IPS-20b (cell line): ENCODE data around the gene SEC61A2.
"Not testable (repeated sequence)": the region's sequence is repeated elsewhere in the genome, so short reads cannot be mapped to it uniquely, and the experiment has no call there.

ENCODE experiments used
- H3K27ac ChIP-seq: one replicate; pipeline ENCODE4 v1.5.1; 2013; ENCODE audit warnings: low read length
- H3K27me3 ChIP-seq: 2 replicates; pipeline ENCODE4 v1.6.1; 2013; ENCODE audit warnings: mild to moderate bottlenecking, low read length, inconsistent platforms; ENCODE audit not compliant: insufficient read depth
- H3K36me3 ChIP-seq: 2 replicates; pipeline ENCODE4 v1.6.1; 2013; ENCODE audit warnings: low read depth, mild to moderate bottlenecking, inconsistent platforms, low read length, moderate library complexity; ENCODE audit not compliant: insufficient read depth
- H3K4me1 ChIP-seq: 2 replicates; pipeline ENCODE4 v1.6.1; 2013; ENCODE audit warnings: mild to moderate bottlenecking, control low read depth, inconsistent platforms, low read length, moderate library complexity; ENCODE audit not compliant: insufficient read depth
- H3K4me3 ChIP-seq: 2 replicates; pipeline ENCODE4 v1.5.1; 2013; ENCODE audit warnings: mild to moderate bottlenecking, low read length, inconsistent platforms
- H3K9ac ChIP-seq: 2 replicates; pipeline ENCODE4 v1.6.1; 2013; ENCODE audit warnings: low read depth, mild to moderate bottlenecking, inconsistent platforms, low read length, moderate library complexity
- H3K9me3 ChIP-seq: 2 replicates; pipeline ENCODE4 v1.6.1; 2013; ENCODE audit warnings: mild to moderate bottlenecking, low read depth, low read length, inconsistent platforms; ENCODE audit not compliant: insufficient read depth

Gene SEC61A2

GRCh38 chr10:12129222-12130111 lies at the start of gene SEC61A2:
TSS of gene SEC61A2 (plus strand) at chr10:12129677. CDS start at chr10:12129788, 111 bp downstream.
- peak within 1 kb of the TSS; percentile 98 for H3K4me3 ChIP-seq
- H3K9me3 ChIP-seq, result no peaks in the 10 kb centered on the region
- H3K27me3 ChIP-seq, result no peaks in the 10 kb centered on the region
- H3K9ac ChIP-seq, result peak within 1 kb of the TSS; percentile 74
- 0 out of 2 replicates have a peak, but pooled peaks cover 4% of the 10 kb centered on the region for H3K36me3 ChIP-seq
- peak within 1 kb of the TSS; percentile 56 for H3K27ac ChIP-seq
- H3K4me1 ChIP-seq, result no peaks in the 10 kb centered on the region

GRCh38 chr10:12081470-12081869 lies 48.0 kb upstream of the SEC61A2 start:
- H3K4me3 ChIP-seq, result no peak overlapping the region
- no peaks in the 10 kb centered on the region for H3K9me3 ChIP-seq
- H3K36me3 ChIP-seq, result peaks cover 33% of the 10 kb centered on the region
- no peak overlapping the region for H3K9ac ChIP-seq
- no peak overlapping the region for H3K27ac ChIP-seq
- H3K27me3 ChIP-seq, result no peaks in the 10 kb centered on the region
- H3K4me1 ChIP-seq, result no peaks in the 10 kb centered on the region

GRCh38 chr10:12081879-12082557 lies 47.5 kb upstream of the SEC61A2 start:
- H3K9ac ChIP-seq, result no peak overlapping the region

GRCh38 chr10:12088919-12089318 lies 40.6 kb upstream of the SEC61A2 start:
- H3K9me3 ChIP-seq, result no peaks in the 10 kb centered on the region
- no peak overlapping the region for H3K9ac ChIP-seq
- no peak overlapping the region for H3K27ac ChIP-seq
- H3K4me3 ChIP-seq, result no peak overlapping the region
- H3K36me3 ChIP-seq, result peaks cover 89% of the 10 kb centered on the region
- H3K27me3 ChIP-seq, result no peaks in the 10 kb centered on the region
- H3K4me1 ChIP-seq, result no peaks in the 10 kb centered on the region

More at GRCh38 chr10:12081879-12082557, 47.5 kb upstream of the SEC61A2 start:
- Histone ChIP-seq H3K4me3 (no peak overlapping the region), H3K27ac (no peak overlapping the region), H3K36me3 (peaks cover 38% of the 10 kb centered on the region), H3K9me3 (no peaks in the 10 kb centered on the region), H3K27me3 (no peaks in the 10 kb centered on the region), H3K4me1 (no peaks in the 10 kb centered on the region)

- Histone ChIP-seq H3K27me3 (no peaks in the 10 kb centered on the region), H3K4me3 (no peak overlapping the region), H3K36me3 (peaks cover 90% of the 10 kb centered on the region), H3K9ac (no peak overlapping the region), H3K9me3 (no peaks in the 10 kb centered on the region), H3K27ac (no peak overlapping the region), H3K4me1 (no peaks in the 10 kb centered on the region)
Observed at GRCh38 chr10:12091421-12091820, 38.1 kb upstream of the SEC61A2 start.

GRCh38 chr10:12097361-12097760 lies 32.1 kb upstream of the SEC61A2 start:
- not testable (repeated sequence) for H3K4me3 ChIP-seq, H3K27ac ChIP-seq, H3K9ac ChIP-seq, H3K27me3 ChIP-seq, H3K9me3 ChIP-seq, H3K4me1 ChIP-seq
- peaks cover 85% of the 10 kb centered on the region for H3K36me3 ChIP-seq

- Histone ChIP-seq H3K9ac (no peak overlapping the region), H3K4me3 (no peak overlapping the region), H3K9me3 (no peaks in the 10 kb centered on the region), H3K27me3 (no peaks in the 10 kb centered on the region), H3K4me1 (no peaks in the 10 kb centered on the region), H3K36me3 (peaks cover 84% of the 10 kb centered on the region), H3K27ac (no peak overlapping the region)
Observed at GRCh38 chr10:12097791-12098190, 31.7 kb upstream of the SEC61A2 start.

GRCh38 chr10:12098966-12099365 lies 30.5 kb upstream of the SEC61A2 start:
- H3K9ac ChIP-seq, result no peak overlapping the region
- H3K9me3 ChIP-seq, result no peaks in the 10 kb centered on the region
- H3K4me1 ChIP-seq, result no peaks in the 10 kb centered on the region
- H3K27me3 ChIP-seq, result no peaks in the 10 kb centered on the region
- peaks cover 82% of the 10 kb centered on the region for H3K36me3 ChIP-seq
- no peak overlapping the region for H3K4me3 ChIP-seq
- no peak overlapping the region for H3K27ac ChIP-seq

GRCh38 chr10:12103802-12104201 lies 25.7 kb upstream of the SEC61A2 start:
- H3K36me3 ChIP-seq, result peaks cover 94% of the 10 kb centered on the region
- H3K9me3 ChIP-seq, result no peaks in the 10 kb centered on the region
- H3K4me3 ChIP-seq, result no peak overlapping the region
- no peaks in the 10 kb centered on the region for H3K4me1 ChIP-seq
- H3K9ac ChIP-seq, result no peak overlapping the region
- no peaks in the 10 kb centered on the region for H3K27me3 ChIP-seq
- H3K27ac ChIP-seq, result no peak overlapping the region

GRCh38 chr10:12107781-12108180 lies 21.7 kb upstream of the SEC61A2 start:
- Histone ChIP-seq H3K27ac (no peak overlapping the region), H3K36me3 (peaks cover 91% of the 10 kb centered on the region), H3K9me3 (no peaks in the 10 kb centered on the region), H3K9ac (no peak overlapping the region), H3K27me3 (no peaks in the 10 kb centered on the region), H3K4me3 (no peak overlapping the region), H3K4me1 (no peaks in the 10 kb centered on the region)

GRCh38 chr10:12109286-12109685 lies 20.2 kb upstream of the SEC61A2 start:
- Histone ChIP-seq H3K27me3 (no peaks in the 10 kb centered on the region), H3K36me3 (peaks cover 94% of the 10 kb centered on the region), H3K27ac (no peak overlapping the region), H3K9ac (no peak overlapping the region), H3K4me3 (no peak overlapping the region), H3K4me1 (no peaks in the 10 kb centered on the region), H3K9me3 (no peaks in the 10 kb centered on the region)

GRCh38 chr10:12111528-12111927 lies 17.9 kb upstream of the SEC61A2 start:
- no peak overlapping the region for H3K4me3 ChIP-seq
- H3K9me3 ChIP-seq, result no peaks in the 10 kb centered on the region
- no peak overlapping the region for H3K9ac ChIP-seq
- H3K4me1 ChIP-seq, result no peaks in the 10 kb centered on the region
- no peak overlapping the region for H3K27ac ChIP-seq
- peaks cover 82% of the 10 kb centered on the region for H3K36me3 ChIP-seq
- H3K27me3 ChIP-seq, result no peaks in the 10 kb centered on the region
